ENCODE data around the gene RAB1A. TPM values are rescaled to one million over a fixed set of nuclear protein-coding genes. Genes with fewer than 3 reads are reported as not detected.
A peak's percentile ranks its signal among the peaks of the same experiment; 100 is the strongest.

RAB1A gene
- total RNA-seq, 6 donors from 2014 or later = 32.5 to 131 (median 109) TPM

GRCh38 chr2:65108780-65109179 is 21.1 kb downstream of the RAB1A start:
- H3K36me3 ChIP-seq = peaks cover 0 to 10% (median 0%) of the 10 kb centered on the region in 4 donors
- no peaks in the 10 kb centered on the region for H3K27me3 ChIP-seq
- peaks cover 24 to 53% (median 29%) of the 10 kb centered on the region in 4 donors for H3K4me1 ChIP-seq
- ATAC-seq (ENCODE audit: low FRiP score in 2 of 2) = no peak
- H3K9me3 ChIP-seq = no peaks in the 10 kb centered on the region
- no peak for DNase-seq
- H3K4me3 ChIP-seq = no peak overlapping the region
- TF ChIP-seq POLR2AphosphoS5 (IDR thresholded peaks at IDR 0.05) = no peak
- no peak overlapping the region for H3K27ac ChIP-seq
- 76 to 85% methylated on average over 6 of the region's 6 CpGs for WGBS, 2 donors

- no peak for ATAC-seq (ENCODE audit: low FRiP score in 2 of 2)
- Histone ChIP-seq H3K4me3 (no peak overlapping the region), H3K36me3 (peaks cover 3 to 23% (median 7%) of the 10 kb centered on the region in 4 donors), H3K4me1 (peaks cover 17 to 46% (median 21%) of the 10 kb centered on the region in 4 donors), H3K27me3 (no peaks in the 10 kb centered on the region), H3K9me3 (no peaks in the 10 kb centered on the region), H3K27ac (peak overlapping the region in 1 of 4 donors; percentile 34)
- no peak for DNase-seq
- TF ChIP-seq EP300 (IDR thresholded peaks at IDR 0.05) (peak in 1 of 4 donors; percentile 37), POLR2A (IDR thresholded peaks at IDR 0.05) (no peak), CTCF (IDR thresholded peaks at IDR 0.05) (no peak), POLR2AphosphoS5 (IDR thresholded peaks at IDR 0.05) (peak in 1 of 2 donors; percentile 4)
- WGBS, 2 donors = 80 to 88% methylated on average over 5 of the region's 5 CpGs
Measured at GRCh38 chr2:65107530-65107929, 22.4 kb downstream of the RAB1A start.

GRCh38 chr2:65103013-65103715 is 26.7 kb downstream of the RAB1A start:
- H3K36me3 ChIP-seq = peaks cover 10 to 65% (median 21%) of the 10 kb centered on the region in 4 donors
- no peak overlapping the region for H3K4me3 ChIP-seq
- H3K27ac ChIP-seq = no peak overlapping the region
- ATAC-seq (ENCODE audit: low FRiP score in 2 of 2) (no peak), DNase-seq (peak in 1 of 2 donors; percentile 24)
- TF ChIP-seq POLR2AphosphoS5 (IDR thresholded peaks at IDR 0.05) = no peak
- no peaks in the 10 kb centered on the region for H3K9me3 ChIP-seq
- peaks cover 4 to 20% (median 14%) of the 10 kb centered on the region in 4 donors for H3K4me1 ChIP-seq
- H3K27me3 ChIP-seq = no peaks in the 10 kb centered on the region
- WGBS, 2 donors = 68 to 76% methylated on average over 6 of the region's 6 CpGs

DNA sequence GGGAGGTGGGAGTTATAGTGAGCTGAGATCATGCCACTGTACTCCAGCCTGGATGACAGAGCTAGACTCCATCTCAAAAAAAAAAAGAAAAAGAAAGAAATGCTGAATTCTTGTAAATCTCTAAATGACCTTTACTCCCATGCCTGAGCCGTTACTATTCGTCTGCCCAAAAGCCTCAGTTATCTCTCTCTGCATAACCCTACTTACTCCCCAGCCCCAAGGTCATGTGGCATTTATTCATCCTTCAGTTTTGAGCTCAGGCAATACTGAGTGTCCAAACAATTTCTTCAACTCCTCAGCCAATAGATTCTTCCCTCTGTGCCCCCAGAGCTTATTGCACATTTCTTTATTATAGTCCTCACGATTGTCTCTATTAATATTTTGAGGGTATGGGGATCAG is 28.8 kb downstream of the RAB1A start:
- Histone ChIP-seq H3K27me3 (no peaks in the 10 kb centered on the region), H3K27ac (no peak overlapping the region), H3K4me3 (no peak overlapping the region), H3K4me1 (peaks cover 4 to 13% (median 13%) of the 10 kb centered on the region in 4 donors), H3K36me3 (peaks cover 10 to 86% (median 25%) of the 10 kb centered on the region in 4 donors), H3K9me3 (no peaks in the 10 kb centered on the region)
- no peak for DNase-seq
- no peak for ATAC-seq (ENCODE audit: low FRiP score in 2 of 2)
- WGBS, 2 donors = 82 to 93% methylated on average over 3 of the region's 3 CpGs
- TF ChIP-seq POLR2A (IDR thresholded peaks at IDR 0.05) (no peak), CTCF (IDR thresholded peaks at IDR 0.05) (no peak), POLR2AphosphoS5 (IDR thresholded peaks at IDR 0.05) (no peak), EP300 (IDR thresholded peaks at IDR 0.05) (no peak)

- TF ChIP-seq POLR2A (IDR thresholded peaks at IDR 0.05) (no peak), EP300 (IDR thresholded peaks at IDR 0.05) (no peak), POLR2AphosphoS5 (IDR thresholded peaks at IDR 0.05) (no peak), CTCF (IDR thresholded peaks at IDR 0.05) (no peak)
- 83 to 86% methylated on average over 4 to 5 of the region's 5 CpGs for WGBS, 2 donors
- H3K27me3 ChIP-seq = no peaks in the 10 kb centered on the region
- H3K36me3 ChIP-seq = peaks cover 10 to 97% (median 35%) of the 10 kb centered on the region in 4 donors
- no peak for DNase-seq
- H3K4me3 ChIP-seq = no peak overlapping the region
- no peaks in the 10 kb centered on the region for H3K9me3 ChIP-seq
- H3K27ac ChIP-seq = no peak overlapping the region
- ATAC-seq (ENCODE audit: low FRiP score in 2 of 2) = no peak
- H3K4me1 ChIP-seq = peaks cover 0 to 13% (median 11%) of the 10 kb centered on the region in 4 donors
Measured at GRCh38 chr2:65098741-65099140, 31.2 kb downstream of the RAB1A start.

DNA sequence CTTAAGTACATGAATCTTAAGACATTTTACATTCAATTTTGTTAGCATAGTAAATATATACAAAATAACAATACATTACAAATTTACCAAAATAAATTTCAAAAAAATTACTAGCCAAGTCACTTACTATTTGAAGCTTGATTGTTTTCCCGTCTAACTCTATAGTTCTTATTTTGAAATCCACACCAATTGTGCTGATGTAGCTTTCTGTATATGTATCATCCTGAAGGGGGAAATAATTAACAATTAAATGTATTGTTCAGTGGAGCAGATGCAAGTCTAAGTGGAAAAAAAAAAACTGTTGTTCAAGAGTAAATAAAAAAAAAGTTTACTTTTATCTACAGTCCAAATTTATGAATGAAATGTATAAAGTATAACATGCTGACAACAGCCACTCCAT is 32.1 kb downstream of the RAB1A start:
- H3K27ac ChIP-seq = no peak overlapping the region
- H3K4me3 ChIP-seq = no peak overlapping the region
- peaks cover 10 to 97% (median 34%) of the 10 kb centered on the region in 4 donors for H3K36me3 ChIP-seq
- 41 to 43% methylated on average over 1 of the region's 1 CpG for WGBS, 2 donors
- TF ChIP-seq CTCF (IDR thresholded peaks at IDR 0.05) (no peak), POLR2AphosphoS5 (IDR thresholded peaks at IDR 0.05) (no peak), EP300 (IDR thresholded peaks at IDR 0.05) (no peak), POLR2A (IDR thresholded peaks at IDR 0.05) (no peak)
- DNase-seq (no peak), ATAC-seq (ENCODE audit: low FRiP score in 2 of 2) (no peak)
- H3K4me1 ChIP-seq = peaks cover 0 to 13% (median 11%) of the 10 kb centered on the region in 4 donors
- no peaks in the 10 kb centered on the region for H3K9me3 ChIP-seq
- no peaks in the 10 kb centered on the region for H3K27me3 ChIP-seq

All from upper lobe of left lung (tissue), 6 donors.